IMR-90 (cell line): Measurements from ENCODE around the gene HAUS7. TPM values are rescaled to one million over a fixed set of nuclear protein-coding genes. Genes with fewer than 3 reads are reported as not detected.

Experiments
- ATAC-seq: fragments of 200-7000 bp; cut with Tn5 transposase; 2 replicates; pipeline ENCODE4 v1.9.1; 2020; ENCODE audit warnings: low read depth, mild to moderate bottlenecking, moderate library complexity
- BruUV-seq: library from RNA; stranded (reverse); fragments of 400-500 nt; replicated peaks from 2 replicates; lab custom pipeline; 2021; lab: Mats Ljungman, UMichigan
- CTCF ChIA-PET: fragments of 300-600 bp; formaldehyde crosslinking; extraction: SDS; loops from one replicate; lab custom pipeline; 2021; ENCODE audit warnings: antibody characterized with exemption; lab: Yijun Ruan, JAX
- POLR2A ChIA-PET: fragments of 300-600 bp; sonication (Branson Sonifier 250); formaldehyde crosslinking; loops from one replicate; lab custom pipeline; 2022; ENCODE audit warnings: antibody characterized with exemption; ENCODE audit not compliant: unreplicated experiment; lab: Charles Lee
- DNase-seq: peaks from one replicate; pipeline ENCODE4 v3.0.0; 2013
- H2AFZ ChIP-seq: replicated peaks from 2 replicates; pipeline ENCODE3; 2013; ENCODE audit warnings: low read length, mild to moderate bottlenecking; ENCODE audit not compliant: poor library complexity
- H2AK5ac ChIP-seq: 2 replicates; pipeline ENCODE4 v1.6.1; 2013; ENCODE audit warnings: low read depth, low read length, inconsistent platforms
- H2AK9ac ChIP-seq: replicated peaks from 2 replicates; pipeline ENCODE3; 2013; ENCODE audit warnings: mild to moderate bottlenecking, low read depth, low read length, moderate library complexity; ENCODE audit not compliant: poor library complexity
- H2BK120ac ChIP-seq: 2 replicates; pipeline ENCODE4 v1.6.1; 2013; ENCODE audit warnings: low read depth, low read length, inconsistent platforms
- H2BK15ac ChIP-seq: 3 replicates; pipeline ENCODE4 v1.6.1; 2013; ENCODE audit warnings: low read depth, low read length, inconsistent platforms
- H2BK20ac ChIP-seq: 2 replicates; pipeline ENCODE4 v1.6.1; 2013; ENCODE audit warnings: low read depth, mild to moderate bottlenecking, inconsistent platforms, low read length, moderate library complexity
- H2BK5ac ChIP-seq: 2 replicates; pipeline ENCODE4 v1.6.1; 2013; ENCODE audit warnings: mild to moderate bottlenecking, low read depth, low read length, inconsistent platforms; ENCODE audit not compliant: poor library complexity, severe bottlenecking
- H3K14ac ChIP-seq: replicated peaks from 2 replicates; pipeline ENCODE4 v1.6.1; 2013; ENCODE audit warnings: low read depth, low read length, inconsistent platforms
- H3K18ac ChIP-seq: 2 replicates; pipeline ENCODE4 v1.6.1; 2013; ENCODE audit warnings: low read depth, low read length, control low read depth
- H3K23ac ChIP-seq: 2 replicates; pipeline ENCODE4 v1.6.1; 2013; ENCODE audit warnings: low read depth, low read length, inconsistent platforms
- H3K27ac ChIP-seq: 2 replicates; pipeline ENCODE4 v1.5.1; 2013; ENCODE audit warnings: mild to moderate bottlenecking, control low read depth, low read length; ENCODE audit not compliant: insufficient read depth
- H3K27me3 ChIP-seq: 2 replicates; pipeline ENCODE4 v1.6.1; 2013; ENCODE audit warnings: low read length; ENCODE audit not compliant: control insufficient read depth, insufficient read depth
- H3K36me3 ChIP-seq: 2 replicates; pipeline ENCODE4 v1.6.1; 2013; ENCODE audit warnings: low read length, mixed read lengths; ENCODE audit not compliant: control insufficient read depth, insufficient read depth
- H3K4ac ChIP-seq: 2 replicates; pipeline ENCODE4 v1.6.1; 2013; ENCODE audit warnings: low read depth, low read length, inconsistent platforms
- H3K4me1 ChIP-seq: 2 replicates; pipeline ENCODE4 v1.6.1; 2013; ENCODE audit warnings: low read length, mixed read lengths; ENCODE audit not compliant: control insufficient read depth, insufficient read depth
- H3K4me2 ChIP-seq: 2 replicates; pipeline ENCODE4 v1.6.1; 2013; ENCODE audit warnings: low read depth, mild to moderate bottlenecking, control low read depth, low read length, moderate library complexity
- H3K4me3 ChIP-seq: 2 replicates; pipeline ENCODE4 v1.5.1; 2013; ENCODE audit warnings: low read depth, mild to moderate bottlenecking, control low read depth, low read length, moderate library complexity; ENCODE audit not compliant: insufficient read depth
- H3K56ac ChIP-seq: 2 replicates; pipeline ENCODE4 v1.6.1; 2013; ENCODE audit warnings: low read length, inconsistent platforms; ENCODE audit not compliant: insufficient read depth; ENCODE audit errors: extremely low read depth
- H3K79me1 ChIP-seq, 2 experiments: 2 replicates each; pipeline ENCODE4 v1.6.1; 2013; ENCODE audit warnings: low read length in 2 of 2, inconsistent platforms in 1 of 2, low read depth in 1 of 2
- H3K9ac ChIP-seq: 2 replicates; pipeline ENCODE4 v1.6.1; 2013; ENCODE audit warnings: low read depth, low read length, control low read depth
- H3K9me1 ChIP-seq: 2 replicates; pipeline ENCODE4 v1.6.1; 2013; ENCODE audit warnings: low read length, inconsistent platforms; ENCODE audit not compliant: insufficient read depth
- H3K9me3 ChIP-seq: 2 replicates; pipeline ENCODE4 v1.6.1; 2013; ENCODE audit warnings: low read length; ENCODE audit not compliant: control insufficient read depth, insufficient read depth
- H4K20me1 ChIP-seq: 2 replicates; pipeline ENCODE4 v1.6.1; 2013; ENCODE audit warnings: low read length, inconsistent platforms; ENCODE audit not compliant: insufficient read depth
- H4K5ac ChIP-seq: 2 replicates; pipeline ENCODE4 v1.6.1; 2013; ENCODE audit warnings: mild to moderate bottlenecking, low read depth, low read length, control low read depth
- H4K8ac ChIP-seq, 2 experiments: 2 replicates each; pipeline ENCODE4 v1.6.1; 2013; ENCODE audit warnings: low read depth in 2 of 2, low read length in 2 of 2, control low read depth in 1 of 2, inconsistent platforms in 1 of 2
- H4K91ac ChIP-seq: 2 replicates; pipeline ENCODE4 v1.6.1; 2013; ENCODE audit warnings: low read depth, low read length, inconsistent platforms; ENCODE audit not compliant: insufficient read depth
- BHLHE40 ChIP-seq: fragments of 150-350 bp; IDR thresholded peaks from 2 replicates; pipeline ENCODE4 v1.6.1; 2016; ENCODE audit warnings: mild to moderate bottlenecking, low read depth, low read length
- WGBS, 2 experiments: methylation state at CpG; one replicate each; pipeline versions ENCODE4 v1.1.5 to v1.1.7; 2013; ENCODE audit warnings: missing lambda C conversion rate in 2 of 2; ENCODE audit not compliant: insufficient read length in 1 of 2; ENCODE audit errors: extremely low coverage in 2 of 2; 5-methylcytosine and 5-hydroxymethylcytosine counted together
- dilution Hi-C: fragments of 300-500 bp; cut with HindIII; formaldehyde crosslinking; loops from one replicate; pipeline ENCODE4 v1.14.3; 2018; ENCODE audit warnings: low sequenced_read_pairs; ENCODE audit not compliant: unreplicated experiment
- in situ Hi-C: fragments of 300-500 bp; cut with MboI; formaldehyde crosslinking; loops from 3 replicates; pipeline ENCODE4 v1.14.3; 2019; ENCODE audit warnings: low sequenced_read_pairs, inconsistent platforms, mixed read lengths
- intact Hi-C: fragments of 100-400 bp; cut with micrococcal nuclease; formaldehyde crosslinking; loops from 2 replicates; pipeline ENCODE4 v1.10.0; 2022
- polyA plus RNA-seq, 3 experiments: library from polyadenylated mRNA; depleted of rRNA; stranded (reverse); fragments of >200 nt; gene quantifications; 2 replicates each; pipeline ENCODE4 v1.2.3, GENCODE V29; 2012; ENCODE audit warnings: low replicate concordance in 1 of 3
- total RNA-seq: library from RNA; depleted of rRNA; stranded (reverse); fragments of >200 nt; gene quantifications from 2 replicates; pipeline ENCODE4 v1.2.3, GENCODE V29; 2012

The HAUS7 gene
- total and polyA plus RNA-seq, 2 of the 4 experiments (the other 2 are of a cell fraction), result 10.8 to 25.9 TPM

- no peak overlapping the region; the same call in 1 of the 2 replicates for H3K4me2 ChIP-seq
- peak overlapping the region; percentile 28; the same call in 1 of the 2 replicates for H2AK5ac ChIP-seq
- CTCF ChIA-PET, result no interaction called here
- no peaks in the 10 kb centered on the region for H4K20me1 ChIP-seq
- 42% methylated on average over 3 of the region's 10 CpGs; no CpG with 5 or more reads in 1 of the 2 experiments for WGBS, 2 experiments
- H3K56ac ChIP-seq, result no peak overlapping the region
- ATAC-seq (no peak), DNase-seq (no peak)
- no peak overlapping the region for H3K9ac ChIP-seq
- no TSS peak for BruUV-seq
- no peak for TF ChIP-seq BHLHE40
- intact Hi-C loops (no loop called here), dilution Hi-C loops (no loop called here), in situ Hi-C loops (no loop called here)
- peaks cover 9% of the 10 kb centered on the region for H3K9me1 ChIP-seq
- peak overlapping the region; percentile 42 for H2AK9ac ChIP-seq
- H3K23ac ChIP-seq, result no peak overlapping the region
- H3K4me3 ChIP-seq, result no peak overlapping the region
- peak overlapping the region; percentile 49; the same call in 1 of the 2 replicates for H3K27ac ChIP-seq
- H3K4ac ChIP-seq, result peak overlapping the region; percentile 43; the same call in 1 of the 2 replicates
- H2BK120ac ChIP-seq, result peak overlapping the region; percentile 68; the same call in 1 of the 2 replicates
- POLR2A ChIA-PET, result no interaction called here
- H2BK15ac ChIP-seq, result no peak overlapping the region; the same call in 2 of the 3 replicates
- H3K18ac ChIP-seq, result peak overlapping the region; percentile 16; the same call in 1 of the 2 replicates
- no peak overlapping the region for H2BK20ac ChIP-seq
- H4K8ac ChIP-seq, result no peak overlapping the region
- H3K9me3 ChIP-seq, result no peaks in the 10 kb centered on the region; the same call in 1 of the 2 replicates
- peaks cover 33% of the 10 kb centered on the region for H3K4me1 ChIP-seq
- no peak overlapping the region for H4K91ac ChIP-seq
- H2BK5ac ChIP-seq, result peak overlapping the region; percentile 61
- peak overlapping the region; percentile 64; the same call in 1 of the 2 replicates for H4K5ac ChIP-seq
- H3K36me3 ChIP-seq, result no peaks in the 10 kb centered on the region
- H2AFZ ChIP-seq, result peak overlapping the region; percentile 75
- peaks cover 0 to 9% of the 10 kb centered on the region in 2 experiments; a peak in 2 of 4 replicates for H3K79me1 ChIP-seq
- H3K14ac ChIP-seq, result peak overlapping the region; percentile 32; the same call in 1 of the 2 replicates
- no peaks in the 10 kb centered on the region for H3K27me3 ChIP-seq
Measured at GRCh38 chrX:153491351-153491914, 21.1 kb upstream of the HAUS7 start.
